Activated CD8-positive, alpha-beta T cell treated with anti-CD3 and anti-CD28 coated beads for 36 hours (primary cell): ENCODE data around the gene RNF227. TPM values are rescaled to one million over a fixed set of nuclear protein-coding genes. Genes with fewer than 3 reads are reported as not detected.

Experiments
- ATAC-seq: fragments of 200-7000 bp; cut with Tn5 transposase; one replicate; pipeline ENCODE4 v1.10.0; 2021; ENCODE audit warnings: mild to moderate bottlenecking, moderate library complexity
- CTCF ChIA-PET: fragments of 350-600 bp; sonication (Branson Sonifier 250); formaldehyde crosslinking; loops from one replicate; lab custom pipeline; 2021; ENCODE audit warnings: antibody characterized with exemption; lab: Charles Lee
- POLR2A ChIA-PET: fragments of 350-600 bp; sonication (Branson Sonifier 250); formaldehyde crosslinking; loops from one replicate; lab custom pipeline; 2021; ENCODE audit warnings: antibody characterized with exemption; lab: Charles Lee
- DNase-seq: peaks from one replicate; pipeline ENCODE4 v3.0.0-alpha.2; 2020
- H3K27ac Mint-ChIP-seq: one replicate; pipeline ENCODE4 v1.8.0; 2021; ENCODE audit warnings: mild to moderate bottlenecking, mixed read lengths
- H3K27me3 Mint-ChIP-seq: one replicate; pipeline ENCODE4 v1.8.0; 2021; ENCODE audit warnings: mixed read lengths
- H3K36me3 Mint-ChIP-seq: one replicate; pipeline ENCODE4 v1.8.0; 2021; ENCODE audit warnings: low read depth, mixed read lengths
- H3K4me1 Mint-ChIP-seq: one replicate; pipeline ENCODE4 v1.8.0; 2021; ENCODE audit warnings: low read depth, mixed read lengths
- H3K4me3 Mint-ChIP-seq: one replicate; pipeline ENCODE4 v1.8.0; 2021; ENCODE audit warnings: mild to moderate bottlenecking, moderate library complexity, mixed read lengths
- H3K9me3 Mint-ChIP-seq: one replicate; pipeline ENCODE4 v1.8.0; 2021; ENCODE audit warnings: mixed read lengths
- CTCF ChIP-seq: fragments of 200-600 bp; IDR thresholded peaks from one replicate; pipeline ENCODE4 v1.8.0; 2022; ENCODE audit warnings: antibody characterized with exemption, mild to moderate bottlenecking
- intact Hi-C: fragments of 100-400 bp; cut with micrococcal nuclease; formaldehyde crosslinking; loops from one replicate; pipeline ENCODE4 v1.10.0; 2022
- total RNA-seq, 2 experiments: library from RNA; stranded (reverse); gene quantifications; one replicate each; pipeline ENCODE4 v1.2.3, GENCODE V29; 2021

Gene RNF227
- total RNA-seq, 2 experiments from 2014 or later: 5.1 to 5.2 TPM

- peaks cover 54% of the 10 kb centered on the region for H3K36me3 Mint-ChIP-seq
- intact Hi-C loops: no loop called here
- DNase-seq: no peak
- no peak overlapping the region for H3K4me3 Mint-ChIP-seq
- CTCF ChIA-PET: interaction anchor here (1.0 to 2.0 kb wide), 6 partner anchors 43 to 154 kb away, joined by 3 to 8 read pairs (median 4); no protein-coding TSS in a partner anchor
- ATAC-seq: no peak
- peaks cover 6% of the 10 kb centered on the region for H3K4me1 Mint-ChIP-seq
- POLR2A ChIA-PET: interaction anchor here (0.8 to 1.5 kb wide), 3 partner anchors 8 to 24 kb away, joined by 3 to 4 read pairs (median 4); partner anchors contain the start of gene RNF227
- H3K9me3 Mint-ChIP-seq: no peaks in the 10 kb centered on the region
- no peak overlapping the region for H3K27ac Mint-ChIP-seq
- H3K27me3 Mint-ChIP-seq: no peaks in the 10 kb centered on the region
- TF ChIP-seq CTCF: no peak
Measured at GRCh38 chr17:7940034-7940433, 23.9 kb upstream of the RNF227 start.

GRCh38 chr17:7935859-7936258, 19.8 kb upstream of the RNF227 start:
- ChIA-PET CTCF (interaction anchor here (0.9 to 8.2 kb wide), 8 partner anchors 8 to 174 kb away, joined by 3 to 90 read pairs (median 4); no protein-coding TSS in a partner anchor), POLR2A (interaction anchor here (0.8 kb wide), 1 partner anchor 11 kb away, joined by 3 read pairs; no protein-coding TSS in a partner anchor)
- no peaks in the 10 kb centered on the region for H3K27me3 Mint-ChIP-seq
- DNase-seq (no peak), ATAC-seq (no peak)
- intact Hi-C loops: no loop called here
- no peak for TF ChIP-seq CTCF
- H3K9me3 Mint-ChIP-seq: no peaks in the 10 kb centered on the region
- no peak overlapping the region for H3K27ac Mint-ChIP-seq
- peaks cover 40% of the 10 kb centered on the region for H3K36me3 Mint-ChIP-seq
- H3K4me1 Mint-ChIP-seq: peaks cover 28% of the 10 kb centered on the region
- no peak overlapping the region for H3K4me3 Mint-ChIP-seq

- H3K27ac Mint-ChIP-seq: peak overlapping the region; percentile 94
- intact Hi-C loops: no loop called here
- no peaks in the 10 kb centered on the region for H3K27me3 Mint-ChIP-seq
- no peak for TF ChIP-seq CTCF
- POLR2A ChIA-PET: interaction anchor here (0.7 to 2.3 kb wide), 18 partner anchors 8 to 315 kb away, joined by 3 to 17 read pairs (median 4); partner anchors contain the start of genes CHD3, CTC1 and RNF227
- peak overlapping the region; percentile 87 for H3K4me3 Mint-ChIP-seq
- peak; percentile 62 for DNase-seq
- H3K36me3 Mint-ChIP-seq: peaks cover 31% of the 10 kb centered on the region
- H3K9me3 Mint-ChIP-seq: no peaks in the 10 kb centered on the region
- peaks cover 40% of the 10 kb centered on the region for H3K4me1 Mint-ChIP-seq
- no peak for ATAC-seq
- CTCF ChIA-PET: interaction anchor here (0.7 to 8.2 kb wide), 19 partner anchors 11 to 186 kb away, joined by 3 to 90 read pairs (median 6); partner anchors contain the start of genes ALOXE3 and RNF227
Measured at GRCh38 chr17:7932949-7933348, 16.9 kb upstream of the RNF227 start.

GRCh38 chr17:7932483-7932891, 16.4 kb upstream of the RNF227 start:
- Mint-ChIP-seq H3K27ac (peak overlapping the region; percentile 94), H3K9me3 (no peaks in the 10 kb centered on the region), H3K4me1 (peaks cover 40% of the 10 kb centered on the region), H3K27me3 (no peaks in the 10 kb centered on the region), H3K36me3 (peaks cover 32% of the 10 kb centered on the region), H3K4me3 (peak overlapping the region; percentile 87)
- intact Hi-C loops: no loop called here
- POLR2A ChIA-PET: interaction anchor here (0.7 to 2.3 kb wide), 19 partner anchors 8 to 316 kb away, joined by 3 to 17 read pairs (median 4); partner anchors contain the start of genes CHD3, CTC1 and RNF227
- CTCF ChIA-PET: interaction anchor here (0.7 to 8.2 kb wide), 18 partner anchors 10 to 186 kb away, joined by 3 to 90 read pairs (median 6); partner anchors contain the start of genes ALOXE3 and RNF227
- ATAC-seq (peak; percentile 27), DNase-seq (peak; percentile 43)
- no peak for TF ChIP-seq CTCF
